SK-N-MC (cell line): ENCODE data around the gene BBC3.

ENCODE experiments used
- EZH2 ChIP-seq: fragments of 200-600 bp; sonication (generic); IDR thresholded peaks from one replicate; pipeline ENCODE4 v1.6.1; 2017; ENCODE audit warnings: antibody characterized with exemption
- FOXP2 ChIP-seq: optimal IDR thresholded peaks from 2 replicates; pipeline ENCODE3; 2011; ENCODE audit warnings: mild to moderate bottlenecking, moderate library complexity; ENCODE audit not compliant: insufficient read depth; ENCODE audit errors: extremely low read length, control extremely low read depth
- POLR2AphosphoS5 ChIP-seq: IDR thresholded peaks from 2 replicates; pipeline ENCODE4 v1.6.1; 2012; ENCODE audit warnings: mild to moderate bottlenecking, low read depth, low read length, borderline replicate concordance

- TF ChIP-seq EZH2, result no peak
- TF ChIP-seq POLR2AphosphoS5, result no peak
- no peak for TF ChIP-seq FOXP2
Measured at GRCh38 chr19:47264629-47265028, 33.6 kb upstream of the BBC3 start.
